Parathyroid adenoma (tissue), 2 donors: ENCODE results near the gene PPM1L.

ENCODE experiments used
- H2AFZ ChIP-seq: fragments of 300-600 bp; sonication (generic); one replicate; pipeline ENCODE4 v1.7.0; 2017; ENCODE audit warnings: antibody characterized with exemption, mild to moderate bottlenecking
- H3K27ac ChIP-seq: fragments of 300-600 bp; sonication (generic); one replicate; pipeline ENCODE4 v1.7.0; 2017
- H3K27me3 ChIP-seq: fragments of 300-600 bp; sonication (generic); one replicate; pipeline ENCODE4 v1.7.0; 2017; ENCODE audit warnings: low read length; ENCODE audit not compliant: control insufficient read depth, insufficient read depth
- H3K36me3 ChIP-seq: fragments of 300-600 bp; sonication (generic); one replicate; pipeline ENCODE4 v1.7.0; 2017; ENCODE audit warnings: low read length; ENCODE audit not compliant: control insufficient read depth, insufficient read depth
- H3K4me1 ChIP-seq: fragments of 300-600 bp; sonication (generic); one replicate; pipeline ENCODE4 v1.7.0; 2017; ENCODE audit warnings: control low read depth
- H3K4me2 ChIP-seq: fragments of 300-600 bp; sonication (generic); one replicate; pipeline ENCODE4 v1.7.0; 2017; ENCODE audit warnings: low read length
- H3K4me3 ChIP-seq: fragments of 300-600 bp; sonication (generic); one replicate; pipeline ENCODE4 v1.7.0; 2017; ENCODE audit warnings: low read depth, low read length
- H3K79me2 ChIP-seq: fragments of 300-600 bp; sonication (generic); one replicate; pipeline ENCODE4 v1.7.0; 2017; ENCODE audit warnings: control low read depth
- H3K9ac ChIP-seq: fragments of 300-600 bp; sonication (generic); one replicate; pipeline ENCODE4 v1.7.0; 2017; ENCODE audit warnings: mild to moderate bottlenecking
- H3K9me3 ChIP-seq: fragments of 300-600 bp; sonication (generic); one replicate; pipeline ENCODE4 v1.7.0; 2017; ENCODE audit warnings: low read length; ENCODE audit not compliant: control insufficient read depth
- TF ChIP-seq, protein P1 (sequence below): fragments of 300-600 bp; sonication (generic); IDR thresholded peaks from one replicate; pipeline ENCODE4 v1.7.0; 2017; ENCODE audit warnings: antibody characterized with exemption, mild to moderate bottlenecking
- donor health status: primary hyperparathyroidism.

PPM1L gene

DNA sequence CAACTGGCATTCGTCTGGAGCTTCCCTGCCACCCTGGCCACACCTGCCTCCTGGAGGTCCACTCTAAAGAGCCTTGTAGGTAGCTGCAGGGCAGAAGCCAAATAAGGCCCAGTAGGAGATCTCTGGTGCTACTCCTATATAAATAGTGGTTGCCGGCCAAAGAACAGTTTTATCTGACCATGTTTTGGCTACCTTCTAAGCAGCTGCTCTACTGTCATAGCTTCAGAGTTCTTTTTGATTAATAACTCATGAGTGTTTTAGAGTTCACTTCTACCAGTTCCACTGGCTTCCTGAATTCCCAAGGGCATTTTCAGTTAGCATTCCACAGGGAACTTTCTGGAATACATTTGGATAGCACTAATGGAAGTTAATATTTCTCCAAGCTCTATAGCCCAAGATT lies 194.5 kb downstream of the PPM1L start:
- peaks cover 12% of the 10 kb centered on the region for H3K4me1 ChIP-seq
- no peaks in the 10 kb centered on the region for H3K27me3 ChIP-seq
- H3K4me2 ChIP-seq = no peak overlapping the region
- no peak overlapping the region for H3K27ac ChIP-seq
- H3K36me3 ChIP-seq = no peaks in the 10 kb centered on the region
- no peak overlapping the region for H3K9ac ChIP-seq
- H3K79me2 ChIP-seq = no peaks in the 10 kb centered on the region
- H3K9me3 ChIP-seq = no peaks in the 10 kb centered on the region
- H3K4me3 ChIP-seq = no peak overlapping the region
- no peak overlapping the region for H2AFZ ChIP-seq
- TF ChIP-seq, protein P1, sequence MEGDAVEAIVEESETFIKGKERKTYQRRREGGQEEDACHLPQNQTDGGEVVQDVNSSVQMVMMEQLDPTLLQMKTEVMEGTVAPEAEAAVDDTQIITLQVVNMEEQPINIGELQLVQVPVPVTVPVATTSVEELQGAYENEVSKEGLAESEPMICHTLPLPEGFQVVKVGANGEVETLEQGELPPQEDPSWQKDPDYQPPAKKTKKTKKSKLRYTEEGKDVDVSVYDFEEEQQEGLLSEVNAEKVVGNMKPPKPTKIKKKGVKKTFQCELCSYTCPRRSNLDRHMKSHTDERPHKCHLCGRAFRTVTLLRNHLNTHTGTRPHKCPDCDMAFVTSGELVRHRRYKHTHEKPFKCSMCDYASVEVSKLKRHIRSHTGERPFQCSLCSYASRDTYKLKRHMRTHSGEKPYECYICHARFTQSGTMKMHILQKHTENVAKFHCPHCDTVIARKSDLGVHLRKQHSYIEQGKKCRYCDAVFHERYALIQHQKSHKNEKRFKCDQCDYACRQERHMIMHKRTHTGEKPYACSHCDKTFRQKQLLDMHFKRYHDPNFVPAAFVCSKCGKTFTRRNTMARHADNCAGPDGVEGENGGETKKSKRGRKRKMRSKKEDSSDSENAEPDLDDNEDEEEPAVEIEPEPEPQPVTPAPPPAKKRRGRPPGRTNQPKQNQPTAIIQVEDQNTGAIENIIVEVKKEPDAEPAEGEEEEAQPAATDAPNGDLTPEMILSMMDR = no peak

DNA sequence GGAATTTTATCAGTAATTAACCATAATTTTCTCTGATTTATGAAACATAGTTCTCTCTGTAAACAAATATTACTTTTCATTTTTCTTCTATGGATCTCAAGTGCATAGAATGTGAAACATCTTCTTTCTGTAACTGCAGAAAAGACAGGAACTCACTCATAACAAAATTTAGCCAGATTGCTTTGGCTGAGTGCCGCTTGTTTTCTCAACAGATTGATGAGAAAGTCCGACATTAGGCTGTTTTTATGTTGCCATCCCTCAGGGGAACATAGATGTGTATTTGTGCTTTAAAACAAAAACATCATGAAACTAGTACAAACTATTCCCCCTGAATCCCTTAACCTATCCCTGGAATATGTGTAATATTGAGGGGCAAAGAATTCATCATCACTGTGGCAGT lies 194.9 kb downstream of the PPM1L start:
- TF ChIP-seq, protein P1 = no peak
- H3K4me1 ChIP-seq = peaks cover 12% of the 10 kb centered on the region
- no peaks in the 10 kb centered on the region for H3K36me3 ChIP-seq
- no peak overlapping the region for H3K9ac ChIP-seq
- no peak overlapping the region for H3K27ac ChIP-seq
- H3K27me3 ChIP-seq = no peaks in the 10 kb centered on the region
- H3K4me2 ChIP-seq = no peak overlapping the region
- H3K4me3 ChIP-seq = no peak overlapping the region
- no peak overlapping the region for H2AFZ ChIP-seq
- no peaks in the 10 kb centered on the region for H3K9me3 ChIP-seq
- H3K79me2 ChIP-seq = peaks cover under 1% of the 10 kb centered on the region

DNA sequence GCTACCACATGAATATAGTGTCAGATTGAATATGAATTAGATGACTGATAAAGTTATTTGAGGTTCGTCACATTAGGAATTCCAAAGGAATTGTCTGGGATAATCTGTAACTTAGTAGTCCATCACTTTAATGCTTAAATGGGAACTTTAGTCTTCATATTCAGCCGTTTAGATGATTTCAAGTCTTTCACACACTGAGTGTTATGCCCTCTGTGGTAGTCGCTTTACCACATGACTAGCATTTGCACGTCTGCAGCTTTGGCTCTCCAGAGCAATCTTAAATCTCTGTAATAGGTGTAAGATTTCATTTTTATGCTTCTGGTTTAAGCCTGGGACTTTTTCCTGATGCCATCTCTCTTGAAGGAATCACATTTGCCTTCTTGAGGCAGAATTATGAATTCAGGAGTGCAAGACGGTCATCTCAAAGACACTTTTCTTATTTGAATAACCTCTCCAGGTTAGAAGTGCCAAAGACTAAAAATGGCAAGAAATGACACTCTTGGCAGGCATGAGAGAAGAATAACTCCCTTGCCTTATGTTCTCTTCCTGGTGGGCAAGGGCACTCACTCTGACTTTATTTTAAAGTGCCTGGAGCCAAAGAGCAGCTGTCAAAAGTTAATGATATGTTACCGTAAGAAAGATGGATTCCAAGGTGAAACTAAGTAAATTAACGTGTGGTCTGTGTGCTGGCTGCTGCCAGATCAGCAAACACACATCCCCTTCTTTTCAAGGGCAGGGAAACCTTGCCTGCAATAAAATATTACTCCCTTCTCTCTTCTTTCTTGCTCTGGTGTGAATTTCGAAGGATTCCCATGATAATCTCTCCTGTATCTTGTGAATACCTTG lies 195.8 kb downstream of the PPM1L start:
- Histone ChIP-seq H3K9me3 (no peaks in the 10 kb centered on the region), H3K4me1 (peaks cover 12% of the 10 kb centered on the region), H3K4me2 (no peak overlapping the region), H3K9ac (no peak overlapping the region), H3K27me3 (no peaks in the 10 kb centered on the region), H3K4me3 (no peak overlapping the region), H2AFZ (peak overlapping the region; percentile 16), H3K27ac (peak overlapping the region; percentile 50), H3K79me2 (peaks cover 5% of the 10 kb centered on the region), H3K36me3 (no peaks in the 10 kb centered on the region)
- TF ChIP-seq, protein P1 = no peak

DNA sequence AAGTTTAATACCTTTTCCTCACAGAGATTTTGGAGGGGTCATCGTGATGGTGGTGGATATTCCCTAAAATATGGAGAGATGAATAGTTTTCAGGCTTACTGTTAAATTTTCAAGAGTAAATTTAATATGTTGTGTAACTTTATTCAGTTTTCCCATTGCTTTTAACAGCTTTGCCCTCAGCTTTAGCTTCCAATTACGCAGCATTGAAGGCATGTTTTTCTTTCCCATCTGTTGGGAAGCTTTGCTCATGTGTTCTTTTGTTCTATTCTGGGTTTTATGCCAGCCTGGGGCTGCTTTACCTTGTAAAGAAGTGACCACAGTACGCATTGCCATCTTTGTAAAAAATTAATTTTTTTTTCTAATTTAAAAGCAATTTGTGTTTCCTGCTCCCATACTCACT lies 197.7 kb downstream of the PPM1L start:
- no peaks in the 10 kb centered on the region for H3K27me3 ChIP-seq
- H3K4me1 ChIP-seq = peaks cover 12% of the 10 kb centered on the region
- no peaks in the 10 kb centered on the region for H3K9me3 ChIP-seq
- peaks cover 13% of the 10 kb centered on the region for H3K79me2 ChIP-seq
- H3K9ac ChIP-seq = no peak overlapping the region
- TF ChIP-seq, protein P1 = no peak
- H3K27ac ChIP-seq = no peak overlapping the region
- no peak overlapping the region for H3K4me3 ChIP-seq
- no peak overlapping the region for H3K4me2 ChIP-seq
- no peaks in the 10 kb centered on the region for H3K36me3 ChIP-seq
- no peak overlapping the region for H2AFZ ChIP-seq

DNA sequence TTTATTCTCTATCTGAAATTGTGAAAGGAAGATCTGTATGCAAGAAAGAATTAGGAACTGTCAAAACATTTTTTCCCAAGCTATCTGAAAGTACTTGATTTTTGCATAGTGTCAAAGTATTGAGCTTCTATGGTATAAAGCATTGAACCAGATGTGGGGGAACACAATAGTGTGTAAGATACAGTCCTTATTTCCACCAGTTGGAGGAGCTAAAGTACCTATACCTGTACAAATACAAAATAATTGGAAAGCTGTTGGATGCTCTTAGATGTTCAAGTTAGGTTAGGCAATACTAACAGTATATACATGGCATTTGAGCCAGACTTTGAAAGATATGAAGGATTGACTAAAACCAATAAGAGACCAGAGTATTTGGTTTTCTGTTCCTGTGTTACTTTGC lies 200.8 kb downstream of the PPM1L start:
- no peak overlapping the region for H3K9ac ChIP-seq

More for the DNA sequence above, 200.8 kb downstream of the PPM1L start:
- Histone ChIP-seq H3K27ac (no peak overlapping the region), H3K4me2 (no peak overlapping the region), H3K4me3 (no peak overlapping the region), H3K9me3 (no peaks in the 10 kb centered on the region), H3K79me2 (peaks cover 16% of the 10 kb centered on the region), H3K27me3 (no peaks in the 10 kb centered on the region), H3K36me3 (no peaks in the 10 kb centered on the region), H2AFZ (no peak overlapping the region), H3K4me1 (peaks cover 6% of the 10 kb centered on the region)
- TF ChIP-seq, protein P1 = no peak
